ENCODE measurements around the gene NIBAN1. TPM values are rescaled to one million over a fixed set of nuclear protein-coding genes. Genes with fewer than 3 reads are reported as not detected.

The NIBAN1 gene
- total RNA-seq, 1 experiment from 2014 or later = 17.4 TPM

- no peak for DNase-seq (ENCODE audit: low read depth)
Measured at GRCh38 chr1:184945678-184946412, 28.5 kb downstream of the NIBAN1 start.

GRCh38 chr1:184945029-184945428 is 29.3 kb downstream of the NIBAN1 start:
- DNase-seq (ENCODE audit: low read depth) = no peak

- no peak for DNase-seq (ENCODE audit: low read depth)
Measured at GRCh38 chr1:184943998-184944397, 30.3 kb downstream of the NIBAN1 start.

- DNase-seq (ENCODE audit: low read depth) = no peak
Measured at GRCh38 chr1:184941735-184942134, 32.6 kb downstream of the NIBAN1 start.

GRCh38 chr1:184941410-184941733 is 32.9 kb downstream of the NIBAN1 start:
- DNase-seq (ENCODE audit: low read depth) = no peak

- DNase-seq (ENCODE audit: low read depth) = no peak
Measured at GRCh38 chr1:184940694-184941409, 33.5 kb downstream of the NIBAN1 start.

- DNase-seq (ENCODE audit: low read depth) = no peak
Measured at GRCh38 chr1:184940226-184940625, 34.1 kb downstream of the NIBAN1 start.

GRCh38 chr1:184937729-184938128 is 36.6 kb downstream of the NIBAN1 start:
- DNase-seq (ENCODE audit: low read depth) = no peak

GRCh38 chr1:184935920-184936798 is 38.1 kb downstream of the NIBAN1 start:
- DNase-seq (ENCODE audit: low read depth) = no peak

GRCh38 chr1:184933944-184934343 is 40.4 kb downstream of the NIBAN1 start:
- DNase-seq (ENCODE audit: low read depth) = no peak

- DNase-seq (ENCODE audit: low read depth) = no peak
Measured at GRCh38 chr1:184932319-184932718, 42.0 kb downstream of the NIBAN1 start.

- no peak for DNase-seq (ENCODE audit: low read depth)
Measured at GRCh38 chr1:184931566-184931965, 42.7 kb downstream of the NIBAN1 start.

GRCh38 chr1:184930645-184931044 is 43.7 kb downstream of the NIBAN1 start:
- DNase-seq (ENCODE audit: low read depth) = peak; percentile 39

GRCh38 chr1:184930232-184930631 is 44.1 kb downstream of the NIBAN1 start:
- DNase-seq (ENCODE audit: low read depth) = no peak

- DNase-seq (ENCODE audit: low read depth) = no peak
Measured at GRCh38 chr1:184929711-184930202, 44.6 kb downstream of the NIBAN1 start.

GRCh38 chr1:184928394-184928793 is 45.9 kb downstream of the NIBAN1 start:
- DNase-seq (ENCODE audit: low read depth) = no peak

Other genes with a start within 250 kb of the NIBAN1 start
- 33.8 and 35.7 TPM in 2 replicates for gene EDEM3, start 219.7 kb downstream of the NIBAN1 start, total RNA-seq (2014; rRNA removed; shearing (Covaris generic))
- 20.2 and 24.1 TPM in 2 replicates for gene RNF2, start 71.0 kb upstream of the NIBAN1 start, total RNA-seq (2014; rRNA removed; shearing (Covaris generic))
- 16.1 and 37.1 TPM in 2 replicates for gene TRMT1L, start 182.4 kb upstream of the NIBAN1 start, total RNA-seq (2014; rRNA removed; shearing (Covaris generic))
- 2.3 and 3.2 TPM in 2 replicates for gene SWT1, start 182.7 kb upstream of the NIBAN1 start, total RNA-seq (2014; rRNA removed; shearing (Covaris generic))